Astrocyte (in vitro differentiated cells and primary cell): ENCODE measurements around the gene KCTD11. TPM values are rescaled to one million over a fixed set of nuclear protein-coding genes. Genes with fewer than 3 reads are reported as not detected.

Source experiments
- DNase-seq: peaks from one replicate; pipeline ENCODE4 v3.0.0-alpha.2; 2010; ENCODE audit warnings: low read depth
- FAIRE-seq: peaks from 2 replicates; lab custom pipeline; 2011; peaks lifted over from hg19 to GRCh38; lab: Jason Lieb, UNC
- H2AFZ ChIP-seq: 2 replicates; pipeline ENCODE4 v1.6.0; 2012; ENCODE audit warnings: low read depth, low read length, inconsistent platforms
- H3K27ac ChIP-seq: 2 replicates; pipeline ENCODE4 v1.5.1; 2011; ENCODE audit warnings: low read depth, low read length, inconsistent platforms
- H3K27me3 ChIP-seq: 2 replicates; pipeline ENCODE4 v1.6.0; 2011; ENCODE audit warnings: low read length, inconsistent platforms; ENCODE audit not compliant: insufficient read depth
- H3K36me3 ChIP-seq: 2 replicates; pipeline ENCODE4 v1.5.1; 2011; ENCODE audit warnings: low read length, inconsistent platforms; ENCODE audit not compliant: insufficient read depth
- H3K4me1 ChIP-seq: 2 replicates; pipeline ENCODE4 v1.5.1; 2011; ENCODE audit warnings: low read length, inconsistent platforms; ENCODE audit not compliant: insufficient read depth
- H3K4me2 ChIP-seq: 2 replicates; pipeline ENCODE4 v1.6.0; 2012; ENCODE audit warnings: low read length, inconsistent platforms
- H3K4me3 ChIP-seq: 2 replicates; pipeline ENCODE4 v1.5.1; 2011; ENCODE audit warnings: low read depth, mild to moderate bottlenecking, low read length, inconsistent platforms; ENCODE audit not compliant: insufficient read depth
- H3K79me2 ChIP-seq: 2 replicates; pipeline ENCODE4 v1.6.0; 2012; ENCODE audit warnings: mild to moderate bottlenecking, low read length, inconsistent platforms; ENCODE audit not compliant: insufficient read depth
- H3K9ac ChIP-seq: 2 replicates; pipeline ENCODE4 v1.6.0; 2012; ENCODE audit warnings: mild to moderate bottlenecking, low read length, inconsistent platforms
- H3K9me3 ChIP-seq: 2 replicates; pipeline ENCODE4 v1.5.1; 2012; ENCODE audit warnings: low read depth, mild to moderate bottlenecking, low read length, inconsistent platforms; ENCODE audit not compliant: insufficient read depth
- H4K20me1 ChIP-seq: 2 replicates; pipeline ENCODE4 v1.6.0; 2012; ENCODE audit warnings: low read length, inconsistent platforms; ENCODE audit not compliant: insufficient read depth
- H3K27ac Mint-ChIP-seq: one replicate; pipeline ENCODE4 v1.8.0; 2021; ENCODE audit warnings: mild to moderate bottlenecking, mixed read lengths; ENCODE audit not compliant: unreplicated experiment
- H3K27me3 Mint-ChIP-seq: one replicate; pipeline ENCODE4 v1.8.0; 2021; ENCODE audit warnings: low read depth, mixed read lengths; ENCODE audit not compliant: unreplicated experiment
- H3K36me3 Mint-ChIP-seq: one replicate; pipeline ENCODE4 v1.8.0; 2021; ENCODE audit warnings: low read depth, mixed read lengths; ENCODE audit not compliant: unreplicated experiment
- H3K4me1 Mint-ChIP-seq: one replicate; pipeline ENCODE4 v1.8.0; 2021; ENCODE audit warnings: low read depth, mixed read lengths; ENCODE audit not compliant: unreplicated experiment
- H3K4me3 Mint-ChIP-seq: one replicate; pipeline ENCODE4 v1.8.0; 2021; ENCODE audit warnings: mild to moderate bottlenecking, moderate library complexity, mixed read lengths; ENCODE audit not compliant: unreplicated experiment
- H3K9me3 Mint-ChIP-seq: one replicate; pipeline ENCODE4 v1.8.0; 2021; ENCODE audit warnings: mild to moderate bottlenecking, mixed read lengths; ENCODE audit not compliant: unreplicated experiment
- CTCF ChIP-seq: IDR thresholded peaks from 2 replicates; pipeline ENCODE4 v1.5.1; 2011; ENCODE audit warnings: low read depth, mild to moderate bottlenecking, inconsistent platforms, low read length, moderate library complexity; ENCODE audit not compliant: insufficient read depth
- EZH2 ChIP-seq: IDR thresholded peaks from 2 replicates; pipeline ENCODE4 v1.6.1; 2012; ENCODE audit warnings: mild to moderate bottlenecking, low read length, inconsistent platforms; ENCODE audit not compliant: insufficient read depth
- total RNA-seq: library from RNA; stranded (reverse); gene quantifications from 2 replicates; pipeline ENCODE4 v1.2.1, GENCODE V29; 2021

Gene KCTD11
- total RNA-seq, 1 donor from 2014 or later: 31.6 TPM

DNA sequence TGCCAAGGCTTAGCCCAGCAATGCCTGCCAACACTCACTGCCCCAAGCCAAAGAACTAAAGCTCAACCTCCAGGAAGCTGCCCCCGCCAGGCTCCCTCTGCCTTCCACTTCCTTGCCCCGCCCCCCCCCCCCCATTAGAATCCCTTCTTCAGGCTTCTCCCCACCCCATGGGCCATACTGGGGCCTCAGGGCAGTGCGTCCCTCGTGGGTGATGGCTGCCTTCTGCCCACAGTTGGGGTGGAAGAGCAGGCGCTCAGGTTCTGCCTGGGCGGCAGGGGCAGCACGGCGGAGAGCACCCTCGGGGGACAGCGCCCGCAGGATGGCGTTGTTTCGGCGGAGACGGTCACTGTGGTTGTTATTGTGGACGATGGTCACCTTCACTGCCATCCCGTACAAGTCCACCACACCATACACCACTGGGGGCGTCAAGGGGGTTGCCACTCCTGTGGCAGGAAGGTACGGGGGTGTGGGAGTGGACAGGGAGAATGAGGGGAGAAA, 26.9 kb upstream of the KCTD11 start:
- H3K79me2 ChIP-seq: peaks cover 29% of the 10 kb centered on the region
- H3K4me1 Mint-ChIP-seq: peaks cover 10% of the 10 kb centered on the region
- H2AFZ ChIP-seq: no peak overlapping the region
- no peak overlapping the region for H3K4me2 ChIP-seq
- no peak overlapping the region for H3K4me3 ChIP-seq
- H3K27me3 Mint-ChIP-seq: no peaks in the 10 kb centered on the region
- no peaks in the 10 kb centered on the region for H3K27me3 ChIP-seq
- H3K27ac ChIP-seq: no peak overlapping the region
- FAIRE-seq (no peak), DNase-seq (no peak)
- H3K36me3 ChIP-seq: peaks cover 16% of the 10 kb centered on the region
- no peak overlapping the region for H3K27ac Mint-ChIP-seq
- H3K4me1 ChIP-seq: peaks cover 8% of the 10 kb centered on the region
- TF ChIP-seq CTCF (no peak), EZH2 (no peak)
- no peak overlapping the region for H3K4me3 Mint-ChIP-seq
- no peaks in the 10 kb centered on the region for H3K9me3 Mint-ChIP-seq
- peaks cover 11% of the 10 kb centered on the region for H4K20me1 ChIP-seq
- H3K9me3 ChIP-seq: no peaks in the 10 kb centered on the region
- no peak overlapping the region for H3K9ac ChIP-seq
- peaks cover 18% of the 10 kb centered on the region for H3K36me3 Mint-ChIP-seq

GRCh38 chr17:7326186-7326585, 25.8 kb upstream of the KCTD11 start:
- peaks cover 13% of the 10 kb centered on the region for H3K36me3 Mint-ChIP-seq
- no peak overlapping the region for H3K4me3 Mint-ChIP-seq

More at GRCh38 chr17:7326186-7326585, 25.8 kb upstream of the KCTD11 start:
- H3K4me1 ChIP-seq: peaks cover 8% of the 10 kb centered on the region
- DNase-seq: no peak
- peaks cover 12% of the 10 kb centered on the region for H3K36me3 ChIP-seq
- H3K9me3 ChIP-seq: no peaks in the 10 kb centered on the region
- peaks cover 11% of the 10 kb centered on the region for H4K20me1 ChIP-seq
- no peak overlapping the region for H3K4me3 ChIP-seq
- H3K27ac ChIP-seq: no peak overlapping the region
- FAIRE-seq: no peak
- H3K4me1 Mint-ChIP-seq: peaks cover 10% of the 10 kb centered on the region
- no peak overlapping the region for H3K27ac Mint-ChIP-seq
- no peak overlapping the region for H3K9ac ChIP-seq
- peaks cover 29% of the 10 kb centered on the region for H3K79me2 ChIP-seq
- no peaks in the 10 kb centered on the region for H3K9me3 Mint-ChIP-seq
- no peak overlapping the region for H2AFZ ChIP-seq
- H3K27me3 ChIP-seq: no peaks in the 10 kb centered on the region
- H3K4me2 ChIP-seq: no peak overlapping the region
- no peaks in the 10 kb centered on the region for H3K27me3 Mint-ChIP-seq
- no peak for TF ChIP-seq EZH2
- no peak for TF ChIP-seq CTCF
